ENCODE results near the gene RASSF8. TPM values are rescaled to one million over a fixed set of nuclear protein-coding genes. Genes with fewer than 3 reads are reported as not detected.

The RASSF8 gene
- under 1 TPM; 0.19 to 0.58 (median 0.53) TPM for total RNA-seq

- no peak for DNase-seq
- ATAC-seq = peak; percentile 58 to 66
- peak within 1 kb of the TSS; percentile 74 for H3K4me3 Mint-ChIP-seq
- peaks cover 60% of the 10 kb centered on the region for H3K27me3 Mint-ChIP-seq (ENCODE audit: low read depth)
- no peaks in the 10 kb centered on the region for H3K36me3 Mint-ChIP-seq (ENCODE audit: insufficient read depth)
- H3K4me1 Mint-ChIP-seq (ENCODE audit: low read depth) = peaks cover 18% of the 10 kb centered on the region
- no peaks in the 10 kb centered on the region for H3K9me3 Mint-ChIP-seq
Observed at GRCh38 chr12:25958428-25959070, at the start of gene RASSF8. TSS of gene RASSF8 (plus strand) at chr12:25958682. CDS start at chr12:26055344, 96,662 bp downstream.

GRCh38 chr12:25914551-25914950, 43.9 kb upstream of the RASSF8 start:
- Mint-ChIP-seq H3K36me3 (ENCODE audit: insufficient read depth) (no peaks in the 10 kb centered on the region), H3K9me3 (peaks cover 3% of the 10 kb centered on the region), H3K27me3 (ENCODE audit: low read depth) (peaks cover 4% of the 10 kb centered on the region), H3K4me3 (no peak overlapping the region), H3K4me1 (ENCODE audit: low read depth) (no peaks in the 10 kb centered on the region)
- DNase-seq (no peak), ATAC-seq (no peak)

- H3K4me3 Mint-ChIP-seq = no peak overlapping the region
- no peaks in the 10 kb centered on the region for H3K9me3 Mint-ChIP-seq
- H3K36me3 Mint-ChIP-seq (ENCODE audit: insufficient read depth) = no peaks in the 10 kb centered on the region
Observed at GRCh38 chr12:25924491-25925001, 33.9 kb upstream of the RASSF8 start.

GRCh38 chr12:25925064-25925463, 33.4 kb upstream of the RASSF8 start:
- H3K27me3 Mint-ChIP-seq (ENCODE audit: low read depth) = peaks cover 2% of the 10 kb centered on the region
- no peaks in the 10 kb centered on the region for H3K36me3 Mint-ChIP-seq (ENCODE audit: insufficient read depth)
- DNase-seq = no peak
- H3K4me3 Mint-ChIP-seq = no peak overlapping the region
- ATAC-seq = no peak
- H3K9me3 Mint-ChIP-seq = no peaks in the 10 kb centered on the region
- H3K4me1 Mint-ChIP-seq (ENCODE audit: low read depth) = no peaks in the 10 kb centered on the region

More at GRCh38 chr12:25924491-25925001, 33.9 kb upstream of the RASSF8 start:
- no peaks in the 10 kb centered on the region for H3K4me1 Mint-ChIP-seq (ENCODE audit: low read depth)
- ATAC-seq (no peak), DNase-seq (no peak)
- H3K27me3 Mint-ChIP-seq (ENCODE audit: low read depth) = peaks cover 2% of the 10 kb centered on the region

GRCh38 chr12:25926536-25926935, 31.9 kb upstream of the RASSF8 start:
- Mint-ChIP-seq H3K4me1 (ENCODE audit: low read depth) (no peaks in the 10 kb centered on the region), H3K27me3 (ENCODE audit: low read depth) (peaks cover 2% of the 10 kb centered on the region), H3K9me3 (no peaks in the 10 kb centered on the region), H3K4me3 (no peak overlapping the region), H3K36me3 (ENCODE audit: insufficient read depth) (no peaks in the 10 kb centered on the region)
- ATAC-seq = no peak
- DNase-seq = no peak

GRCh38 chr12:25929142-25929541, 29.3 kb upstream of the RASSF8 start:
- Mint-ChIP-seq H3K36me3 (ENCODE audit: insufficient read depth) (no peaks in the 10 kb centered on the region), H3K4me3 (no peak overlapping the region), H3K9me3 (no peaks in the 10 kb centered on the region), H3K4me1 (ENCODE audit: low read depth) (no peaks in the 10 kb centered on the region), H3K27me3 (ENCODE audit: low read depth) (peaks cover 2% of the 10 kb centered on the region)
- no peak for ATAC-seq
- no peak for DNase-seq

- DNase-seq (no peak), ATAC-seq (no peak)
- H3K4me1 Mint-ChIP-seq (ENCODE audit: low read depth) = no peaks in the 10 kb centered on the region
- no peaks in the 10 kb centered on the region for H3K27me3 Mint-ChIP-seq (ENCODE audit: low read depth)
- H3K4me3 Mint-ChIP-seq = no peak overlapping the region
- H3K36me3 Mint-ChIP-seq (ENCODE audit: insufficient read depth) = no peaks in the 10 kb centered on the region
- H3K9me3 Mint-ChIP-seq = no peaks in the 10 kb centered on the region
Observed at GRCh38 chr12:25932971-25933370, 25.5 kb upstream of the RASSF8 start.

- no peaks in the 10 kb centered on the region for H3K9me3 Mint-ChIP-seq
- no peak for DNase-seq
- ATAC-seq = no peak
- H3K36me3 Mint-ChIP-seq (ENCODE audit: insufficient read depth) = no peaks in the 10 kb centered on the region
- H3K4me3 Mint-ChIP-seq = no peak overlapping the region
- no peaks in the 10 kb centered on the region for H3K4me1 Mint-ChIP-seq (ENCODE audit: low read depth)
- H3K27me3 Mint-ChIP-seq (ENCODE audit: low read depth) = no peaks in the 10 kb centered on the region
Observed at GRCh38 chr12:25934456-25934855, 24.0 kb upstream of the RASSF8 start.

GRCh38 chr12:25935355-25936144, 22.9 kb upstream of the RASSF8 start:
- no peaks in the 10 kb centered on the region for H3K27me3 Mint-ChIP-seq (ENCODE audit: low read depth)
- ATAC-seq (no peak), DNase-seq (no peak)
- no peaks in the 10 kb centered on the region for H3K36me3 Mint-ChIP-seq (ENCODE audit: insufficient read depth)
- H3K4me1 Mint-ChIP-seq (ENCODE audit: low read depth) = no peaks in the 10 kb centered on the region
- no peaks in the 10 kb centered on the region for H3K9me3 Mint-ChIP-seq
- no peak overlapping the region for H3K4me3 Mint-ChIP-seq

GRCh38 chr12:25937096-25937495, 21.4 kb upstream of the RASSF8 start:
- ATAC-seq (no peak), DNase-seq (no peak)
- Mint-ChIP-seq H3K27me3 (ENCODE audit: low read depth) (no peaks in the 10 kb centered on the region), H3K9me3 (no peaks in the 10 kb centered on the region), H3K36me3 (ENCODE audit: insufficient read depth) (no peaks in the 10 kb centered on the region), H3K4me1 (ENCODE audit: low read depth) (no peaks in the 10 kb centered on the region), H3K4me3 (no peak overlapping the region)

GRCh38 chr12:25938581-25938980, 19.9 kb upstream of the RASSF8 start:
- H3K36me3 Mint-ChIP-seq (ENCODE audit: insufficient read depth) = no peaks in the 10 kb centered on the region
- no peak overlapping the region for H3K4me3 Mint-ChIP-seq
- no peaks in the 10 kb centered on the region for H3K9me3 Mint-ChIP-seq
- DNase-seq = no peak
- no peaks in the 10 kb centered on the region for H3K4me1 Mint-ChIP-seq (ENCODE audit: low read depth)
- ATAC-seq = no peak
- no peaks in the 10 kb centered on the region for H3K27me3 Mint-ChIP-seq (ENCODE audit: low read depth)

GRCh38 chr12:25939606-25940005, 18.9 kb upstream of the RASSF8 start:
- ATAC-seq = no peak
- DNase-seq = no peak
- Mint-ChIP-seq H3K36me3 (ENCODE audit: insufficient read depth) (no peaks in the 10 kb centered on the region), H3K9me3 (no peaks in the 10 kb centered on the region), H3K27me3 (ENCODE audit: low read depth) (no peaks in the 10 kb centered on the region), H3K4me1 (ENCODE audit: low read depth) (no peaks in the 10 kb centered on the region), H3K4me3 (no peak overlapping the region)

GRCh38 chr12:25940886-25941285, 17.6 kb upstream of the RASSF8 start:
- Mint-ChIP-seq H3K9me3 (no peaks in the 10 kb centered on the region), H3K36me3 (ENCODE audit: insufficient read depth) (no peaks in the 10 kb centered on the region), H3K27me3 (ENCODE audit: low read depth) (no peaks in the 10 kb centered on the region), H3K4me3 (no peak overlapping the region), H3K4me1 (ENCODE audit: low read depth) (no peaks in the 10 kb centered on the region)
- DNase-seq (no peak), ATAC-seq (no peak)

GRCh38 chr12:25942709-25943108, 15.8 kb upstream of the RASSF8 start:
- ATAC-seq (no peak), DNase-seq (no peak)
- no peaks in the 10 kb centered on the region for H3K36me3 Mint-ChIP-seq (ENCODE audit: insufficient read depth)
- H3K4me1 Mint-ChIP-seq (ENCODE audit: low read depth) = no peaks in the 10 kb centered on the region
- H3K9me3 Mint-ChIP-seq = no peaks in the 10 kb centered on the region
- H3K4me3 Mint-ChIP-seq = no peak overlapping the region
- no peaks in the 10 kb centered on the region for H3K27me3 Mint-ChIP-seq (ENCODE audit: low read depth)

- ATAC-seq = no peak
- Mint-ChIP-seq H3K36me3 (ENCODE audit: insufficient read depth) (no peaks in the 10 kb centered on the region), H3K9me3 (no peaks in the 10 kb centered on the region), H3K4me1 (ENCODE audit: low read depth) (no peaks in the 10 kb centered on the region), H3K27me3 (ENCODE audit: low read depth) (no peaks in the 10 kb centered on the region), H3K4me3 (no peak overlapping the region)
- no peak for DNase-seq
Observed at GRCh38 chr12:25943940-25944339, 14.5 kb upstream of the RASSF8 start.
